Glutamatergic neuron (in vitro differentiated cells): ENCODE measurements around the gene CCL17. TPM values are rescaled to one million over a fixed set of nuclear protein-coding genes. Genes with fewer than 3 reads are reported as not detected.

Source experiments
- DNase-seq: peaks from one replicate; pipeline ENCODE4 v3.0.0; 2022
- H3K27ac Mint-ChIP-seq: one replicate; pipeline ENCODE4 v1.8.0; 2020; ENCODE audit warnings: mild to moderate bottlenecking, mixed read lengths, inconsistent platforms; ENCODE audit not compliant: unreplicated experiment
- H3K27me3 Mint-ChIP-seq: one replicate; pipeline ENCODE4 v1.8.0; 2020; ENCODE audit warnings: mild to moderate bottlenecking, moderate library complexity, mixed read lengths, inconsistent platforms; ENCODE audit not compliant: unreplicated experiment
- H3K36me3 Mint-ChIP-seq: one replicate; pipeline ENCODE4 v1.8.0; 2020; ENCODE audit warnings: mild to moderate bottlenecking, mixed read lengths, inconsistent platforms; ENCODE audit not compliant: unreplicated experiment
- H3K4me1 Mint-ChIP-seq: one replicate; pipeline ENCODE4 v1.8.0; 2020; ENCODE audit warnings: mild to moderate bottlenecking, low read depth, mixed read lengths, inconsistent platforms; ENCODE audit not compliant: unreplicated experiment
- H3K4me3 Mint-ChIP-seq: one replicate; pipeline ENCODE4 v1.8.0; 2020; ENCODE audit warnings: mild to moderate bottlenecking, mixed read lengths, inconsistent platforms; ENCODE audit not compliant: unreplicated experiment
- H3K9me3 Mint-ChIP-seq: one replicate; pipeline ENCODE4 v1.8.0; 2020; ENCODE audit warnings: mild to moderate bottlenecking, moderate library complexity, mixed read lengths, inconsistent platforms; ENCODE audit not compliant: unreplicated experiment
- CTCF ChIP-seq: fragments of 200-600 bp; sonication (generic); IDR thresholded peaks from one replicate; pipeline ENCODE4 v1.5.0; 2021; ENCODE audit not compliant: partially characterized antibody, unreplicated experiment
- total RNA-seq: library from RNA; stranded (reverse); fragmentation: NEBNext Ultra II Directional; extraction: Animal tissue kit (Norgen Biotek cat#: 25700); gene quantifications from one replicate; pipeline ENCODE4 v1.2.1, GENCODE V29; 2021; ENCODE audit not compliant: unreplicated experiment

Gene CCL17
- total RNA-seq, 1 donor from 2014 or later = not detected

- H3K4me1 Mint-ChIP-seq = no peaks in the 10 kb centered on the region
Observed at GRCh38 chr16:57387598-57388354, 16.8 kb upstream of the CCL17 start.

GRCh38 chr16:57388359-57389086 is 16.0 kb upstream of the CCL17 start:
- H3K4me3 Mint-ChIP-seq = no peak overlapping the region
- peaks cover 5% of the 10 kb centered on the region for H3K9me3 Mint-ChIP-seq
- no peaks in the 10 kb centered on the region for H3K36me3 Mint-ChIP-seq
- H3K27ac Mint-ChIP-seq = no peak overlapping the region
- no peak for TF ChIP-seq CTCF
- H3K4me1 Mint-ChIP-seq = no peaks in the 10 kb centered on the region
- no peak for DNase-seq
- peaks cover 1% of the 10 kb centered on the region for H3K27me3 Mint-ChIP-seq

More at GRCh38 chr16:57387598-57388354, 16.8 kb upstream of the CCL17 start:
- no peak for TF ChIP-seq CTCF
- DNase-seq = no peak
- H3K4me3 Mint-ChIP-seq = no peak overlapping the region
- H3K9me3 Mint-ChIP-seq = peaks cover 5% of the 10 kb centered on the region
- no peaks in the 10 kb centered on the region for H3K36me3 Mint-ChIP-seq
- H3K27me3 Mint-ChIP-seq = peaks cover 1% of the 10 kb centered on the region
- H3K27ac Mint-ChIP-seq = no peak overlapping the region

- Mint-ChIP-seq H3K4me1 (no peaks in the 10 kb centered on the region), H3K27me3 (peaks cover under 1% of the 10 kb centered on the region), H3K4me3 (no peak overlapping the region), H3K36me3 (no peaks in the 10 kb centered on the region), H3K9me3 (peaks cover 5% of the 10 kb centered on the region), H3K27ac (no peak overlapping the region)
- DNase-seq = no peak
- no peak for TF ChIP-seq CTCF
Observed at GRCh38 chr16:57389087-57389468, 15.5 kb upstream of the CCL17 start.

- no peak for DNase-seq
- no peak overlapping the region for H3K4me3 Mint-ChIP-seq
- no peak overlapping the region for H3K27ac Mint-ChIP-seq
- H3K27me3 Mint-ChIP-seq = no peaks in the 10 kb centered on the region
- no peaks in the 10 kb centered on the region for H3K36me3 Mint-ChIP-seq
- H3K9me3 Mint-ChIP-seq = peaks cover 5% of the 10 kb centered on the region
- TF ChIP-seq CTCF = no peak
- H3K4me1 Mint-ChIP-seq = no peaks in the 10 kb centered on the region
Observed at GRCh38 chr16:57390636-57391295, 13.8 kb upstream of the CCL17 start.
